ENCODE results near the gene NFIX. TPM values are rescaled to one million over a fixed set of nuclear protein-coding genes. Genes with fewer than 3 reads are reported as not detected.
A peak's percentile ranks its signal among the peaks of the same experiment; 100 is the strongest.

Gene NFIX
- total and polyA plus RNA-seq, 2 of the 13 experiments (the other 11 are each of a cell fraction or from before 2014, with no cell fraction given): 3.4 to 5.4 TPM

- no peak for TF ChIP-seq CEBPZ (IDR thresholded peaks at IDR 0.05; ENCODE audit: low read length)
- TF ChIP-seq PHF5A (CRISPR knock-in tag; IDR thresholded peaks at IDR 0.05; ENCODE audit: low read depth, unreplicated experiment): peak; percentile 90
- no peak for TF ChIP-seq ZNF24 (IDR thresholded peaks at IDR 0.05)
- no peak for TF ChIP-seq ZNF296 (CRISPR knock-in tag; conservative IDR thresholded peaks at IDR 0.05)
- TF ChIP-seq ARID2 (CRISPR knock-in tag; IDR thresholded peaks at IDR 0.05; ENCODE audit: borderline replicate concordance): no peak
- peak; percentile 88 for TF ChIP-seq ISL2 (CRISPR knock-in tag; IDR thresholded peaks at IDR 0.05)
- peak; percentile 25; the same call in 1 of the 2 replicates for TF ChIP-seq ATF7 (IDR thresholded peaks at IDR 0.05)
- no peak; the same call in 1 of the 2 replicates for TF ChIP-seq ATF7 (CRISPR knock-in tag; IDR thresholded peaks at IDR 0.05)
- TF ChIP-seq POLR2G (IDR thresholded peaks at IDR 0.05; ENCODE audit: low read depth, low read length): no peak
- TF ChIP-seq ZHX2 (IDR thresholded peaks at IDR 0.05; ENCODE audit: low read depth): peak; percentile 68; the same call in 1 of the 2 replicates
- TF ChIP-seq ZHX2 (CRISPR knock-in tag; IDR thresholded peaks at IDR 0.05; ENCODE audit: borderline replicate concordance): no peak
- TF ChIP-seq ZNF3 (CRISPR knock-in tag; IDR thresholded peaks at IDR 0.05): no peak
- TF ChIP-seq ZNF335 (CRISPR knock-in tag; IDR thresholded peaks at IDR 0.05): no peak
- TF ChIP-seq SNAPC2 (CRISPR knock-in tag; IDR thresholded peaks at IDR 0.05): no peak
- TF ChIP-seq ZNF354B (CRISPR knock-in tag; IDR thresholded peaks at IDR 0.05): no peak
- no peak for TF ChIP-seq ZNF18 (CRISPR knock-in tag; IDR thresholded peaks at IDR 0.05; ENCODE audit: insufficient replicate concordance)
- no peak for TF ChIP-seq KDM5B (CRISPR knock-in tag; IDR thresholded peaks at IDR 0.05; ENCODE audit: borderline replicate concordance)
- no peak for TF ChIP-seq ZMAT5 (CRISPR knock-in tag; IDR thresholded peaks at IDR 0.05; ENCODE audit: borderline replicate concordance, low read depth)
- peak; percentile 91 for TF ChIP-seq MIXL1 (CRISPR knock-in tag; IDR thresholded peaks at IDR 0.05)
These were observed 31.4 kb downstream of the NFIX start (continued) for GRCh38 chr19:13026462-13027370.
